Fibroblast of peridontal ligament (primary cell): ENCODE measurements around the gene SPTY2D1.
"Not testable (repeated sequence)": the region's sequence is repeated elsewhere in the genome, so short reads cannot be mapped to it uniquely, and the experiment has no call there.

ENCODE experiments used
- DNase-seq: peaks from one replicate; pipeline ENCODE4 v3.0.0-alpha.2; 2010; ENCODE audit errors: extremely low read depth

The SPTY2D1 gene

GRCh38 chr11:18634140-18635032 is at the start of gene SPTY2D1:
Gene SPTY2D1 (minus strand): TSS chr11:18634342. CDS start chr11:18634257, 85 bp downstream.
- peak; percentile 99 for DNase-seq

DNA sequence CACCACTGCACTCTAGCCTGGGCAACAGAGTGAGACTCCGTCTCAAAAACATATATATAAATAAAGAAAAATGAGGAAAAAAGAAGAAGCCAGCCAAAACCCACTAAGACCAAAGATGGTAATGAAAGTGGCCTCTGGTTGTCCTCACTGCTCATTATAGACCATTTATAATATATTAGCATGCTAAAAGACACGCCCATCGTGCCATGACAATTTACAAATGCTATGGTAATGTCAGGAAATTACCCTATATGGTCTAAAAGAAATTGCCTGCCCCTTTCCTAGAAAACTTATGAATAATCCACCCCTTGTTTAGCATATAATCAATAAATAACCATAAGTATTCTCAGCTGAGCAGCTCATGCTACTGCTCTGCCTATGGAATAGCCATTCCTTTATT is 48.3 kb upstream of the SPTY2D1 start:
- DNase-seq = no peak

- not testable (repeated sequence) for DNase-seq
These were observed 47.8 kb upstream of the SPTY2D1 start for GRCh38 chr11:18681949-18682348.

DNA sequence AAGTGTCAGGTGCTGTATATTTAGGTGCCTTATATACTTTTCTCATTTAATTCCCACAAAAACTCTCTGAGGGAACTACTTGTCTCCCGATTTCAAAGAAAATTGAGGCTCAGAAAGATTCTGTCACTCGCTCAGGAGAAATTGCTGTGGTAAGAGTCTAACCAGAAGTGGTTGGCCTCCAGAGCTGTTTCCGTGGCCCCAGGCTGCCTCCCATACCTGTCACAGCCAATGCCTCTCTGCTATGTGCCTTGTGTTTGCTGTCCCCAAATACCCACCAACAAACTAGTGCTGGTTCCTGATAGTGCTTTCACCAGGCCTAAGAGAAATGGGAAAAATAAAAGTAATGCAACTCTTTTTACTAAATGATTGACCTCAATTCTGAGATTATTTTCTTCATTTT is 43.4 kb upstream of the SPTY2D1 start:
- no peak for DNase-seq

DNA sequence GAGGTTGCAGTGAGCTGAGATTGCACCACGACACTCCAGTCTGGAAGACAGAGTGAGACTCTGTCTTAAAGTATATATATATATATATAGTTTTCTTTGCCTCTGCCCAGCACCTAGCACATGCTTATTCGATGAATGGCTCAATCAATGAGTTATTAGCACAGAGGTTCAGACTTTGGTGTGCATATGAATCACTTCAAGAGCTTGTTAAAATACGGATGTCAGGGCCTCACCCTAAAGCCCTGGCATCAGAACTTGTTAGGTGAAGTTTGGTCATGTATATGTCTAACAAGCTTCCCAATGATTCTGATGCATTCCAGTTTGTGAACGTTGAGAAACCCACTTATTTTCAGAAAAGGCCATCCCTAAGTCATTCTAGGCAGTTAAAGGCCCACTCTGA is 42.7 kb upstream of the SPTY2D1 start:
- no peak for DNase-seq

- not testable (repeated sequence) for DNase-seq
These were observed 38.1 kb upstream of the SPTY2D1 start for GRCh38 chr11:18672209-18672608.

DNA sequence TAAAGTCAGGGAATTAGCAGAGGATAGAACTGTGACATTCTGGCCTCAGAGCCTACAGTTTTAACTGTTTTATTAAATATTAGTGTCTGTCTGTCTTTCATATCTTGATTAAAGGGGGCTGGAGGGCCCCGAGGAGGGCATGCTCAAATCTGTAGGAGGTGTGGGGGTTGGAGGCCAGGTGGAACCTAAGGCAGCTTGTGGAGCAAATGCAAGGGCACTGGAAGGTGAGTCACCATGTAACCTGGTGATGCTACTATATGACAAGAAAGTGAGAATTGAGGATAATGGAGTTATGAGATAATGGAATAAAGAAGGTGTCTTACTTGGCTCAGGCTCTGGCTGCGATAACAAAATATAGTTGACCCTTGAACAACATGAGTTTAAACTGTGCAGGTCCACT is 37.1 kb upstream of the SPTY2D1 start:
- DNase-seq = no peak

GRCh38 chr11:18669711-18670110 is 35.6 kb upstream of the SPTY2D1 start:
- no peak for DNase-seq

GRCh38 chr11:18669219-18669596 is 35.1 kb upstream of the SPTY2D1 start:
- DNase-seq = no peak

GRCh38 chr11:18668131-18668530 is 34.0 kb upstream of the SPTY2D1 start:
- DNase-seq = no peak

GRCh38 chr11:18665353-18665872 is 31.3 kb upstream of the SPTY2D1 start:
- not testable (repeated sequence) for DNase-seq

- DNase-seq = no peak
These were observed 23.5 kb upstream of the SPTY2D1 start for GRCh38 chr11:18657673-18658072.

DNA sequence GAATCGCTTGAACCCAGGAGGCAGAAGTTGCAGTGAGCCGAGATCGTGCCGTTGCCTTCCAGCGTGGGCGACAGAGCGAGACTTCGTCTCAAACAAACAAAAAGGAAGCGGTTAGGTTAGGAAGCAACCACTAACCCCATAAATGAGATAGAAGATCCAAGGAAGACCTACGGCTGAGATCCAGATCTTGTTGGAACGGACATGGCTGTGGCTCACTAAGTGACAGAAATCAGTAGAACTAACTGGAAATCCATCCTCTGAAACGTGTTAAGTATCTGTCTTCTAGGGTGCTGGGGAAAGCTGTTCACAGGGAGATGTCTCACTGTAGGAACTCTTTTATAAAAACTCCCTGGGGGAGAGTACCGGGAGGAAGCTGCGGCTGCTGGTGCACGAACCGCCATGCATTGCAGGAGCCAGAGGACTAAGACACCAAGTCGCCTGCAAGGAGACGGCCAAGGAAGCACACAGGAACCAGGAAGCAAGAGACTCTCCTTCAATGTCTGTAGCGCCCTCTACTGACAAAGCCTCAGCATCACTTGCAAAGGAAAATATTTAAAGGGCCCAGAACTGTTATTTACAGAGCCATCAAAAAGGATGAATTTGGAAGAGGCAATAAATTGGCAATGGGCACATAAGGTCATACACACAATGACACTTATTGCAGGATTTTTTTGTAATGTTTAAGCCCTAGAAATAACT is 16.9 kb upstream of the SPTY2D1 start:
- DNase-seq = peak; percentile 75

GRCh38 chr11:18650353-18650752 is 16.2 kb upstream of the SPTY2D1 start:
- DNase-seq = no peak

GRCh38 chr11:18643034-18643433 is 8.9 kb upstream of the SPTY2D1 start:
- not testable (repeated sequence) for DNase-seq

- no peak for DNase-seq
These were observed 7.5 kb upstream of the SPTY2D1 start for GRCh38 chr11:18641677-18642076.

DNA sequence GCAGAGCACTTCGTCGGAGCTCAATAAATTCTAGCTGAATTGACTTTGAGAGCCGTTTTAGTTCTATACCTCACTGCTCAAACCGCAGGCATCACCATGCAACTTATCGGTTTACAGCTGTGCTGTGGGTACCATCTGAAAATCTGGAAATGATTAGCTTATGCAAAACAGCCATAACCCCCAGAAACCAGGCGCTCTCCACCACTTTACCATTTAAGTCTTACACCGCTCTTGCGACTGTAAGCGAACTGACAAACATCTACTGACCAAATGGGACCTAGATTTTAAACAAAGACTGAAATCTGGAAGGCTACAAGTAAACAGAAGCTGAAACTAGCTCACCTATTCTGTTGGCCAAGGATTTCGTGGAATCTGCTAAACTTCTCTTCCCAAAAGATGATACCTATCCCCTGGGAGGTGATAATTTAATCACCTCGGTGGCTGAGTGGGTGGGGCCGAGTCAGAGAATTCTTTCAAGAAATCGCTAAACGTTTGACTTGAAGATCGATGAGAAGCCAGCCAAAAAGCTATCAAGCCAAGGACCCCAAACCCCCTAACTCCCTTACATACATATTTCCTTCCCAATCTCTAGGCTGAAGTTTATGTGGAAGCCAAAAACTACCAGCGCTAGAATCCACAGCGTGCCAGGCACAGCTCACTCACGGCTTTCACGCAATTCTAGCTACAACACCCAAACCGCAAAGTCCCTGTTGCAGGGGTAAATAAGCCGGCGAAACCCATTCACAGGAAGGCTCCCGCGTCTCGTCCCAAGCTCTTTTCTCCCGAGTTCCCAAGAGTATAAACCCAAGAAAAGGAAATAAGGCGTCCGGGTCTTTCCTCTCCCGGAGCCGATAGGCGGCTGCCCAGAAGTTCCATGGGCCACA is 644 bp downstream of the SPTY2D1 start:
- peak; percentile 87 for DNase-seq

DNA sequence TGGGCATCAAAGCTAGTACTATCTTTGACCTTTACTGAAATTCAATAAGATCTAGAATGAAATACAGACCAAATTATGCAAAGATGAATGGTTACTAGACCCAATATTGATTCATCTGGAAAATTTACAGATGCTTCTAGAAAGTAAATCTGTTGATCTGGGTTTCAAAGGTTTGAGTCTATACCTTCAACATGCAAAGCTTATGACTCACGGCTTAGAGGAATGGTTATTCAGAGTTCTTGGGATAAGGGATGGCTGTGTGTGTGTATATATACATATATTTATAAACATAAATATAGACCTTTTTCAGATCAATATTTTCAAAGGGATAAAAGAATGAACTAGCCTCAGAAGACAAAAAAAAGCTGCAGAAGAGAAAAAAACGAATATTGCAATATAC is 1.3 kb downstream of the SPTY2D1 start:
- DNase-seq = no peak

GRCh38 chr11:18624161-18624560 is 10.0 kb downstream of the SPTY2D1 start:
- no peak for DNase-seq

GRCh38 chr11:18623707-18624106 is 10.4 kb downstream of the SPTY2D1 start:
- DNase-seq = no peak

GRCh38 chr11:18618342-18619025 is 15.7 kb downstream of the SPTY2D1 start:
- DNase-seq = peak; percentile 78
